Right lobe of liver (tissue), 4 donors: ENCODE results near the gene GPR160.

Experiments used
- POLR2A ChIP-seq: fragments of 450-650 bp; IDR thresholded peaks from one replicate; pipeline ENCODE4 v1.6.1; 2017; ENCODE audit warnings: antibody characterized with exemption, mild to moderate bottlenecking
- TF ChIP-seq, protein P1 (sequence below), 4 donors: fragments of 200-600 bp in 3 of 4; fragments of 450-650 bp in 1 of 4; IDR thresholded peaks; one replicate each; pipeline versions ENCODE4 v1.5.1 to v1.8.0; 2016 to 2022; ENCODE audit warnings: antibody characterized with exemption in 4 of 4, mild to moderate bottlenecking in 2 of 4
- donor health status: DM: no; HTN: no; CAD: no.
- donor health status: DM: no; HTN: no; CAD: no.
- donor health status: DM: no; HTN: yes; CAD: no.

DNA sequence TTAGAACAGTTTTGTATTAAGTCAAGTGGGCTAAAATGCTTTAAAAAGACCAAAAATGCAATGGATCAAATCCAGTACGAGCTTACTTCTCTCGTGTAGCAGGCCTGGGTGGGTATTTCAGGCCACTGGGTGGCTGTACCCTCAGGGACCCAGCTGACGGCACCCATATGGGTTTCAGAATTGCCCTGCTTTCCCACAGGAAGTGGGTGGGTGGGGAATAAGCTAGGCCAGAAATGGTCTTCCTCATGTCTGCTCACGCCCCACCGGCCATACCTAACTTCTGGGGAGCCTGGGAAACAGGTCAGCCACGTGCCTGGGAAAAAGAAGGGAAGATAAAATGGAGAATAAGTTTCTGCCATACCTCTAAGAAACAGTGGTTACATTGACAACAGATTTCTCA, 20.3 kb downstream of the GPR160 start:
- TF ChIP-seq, protein P1, sequence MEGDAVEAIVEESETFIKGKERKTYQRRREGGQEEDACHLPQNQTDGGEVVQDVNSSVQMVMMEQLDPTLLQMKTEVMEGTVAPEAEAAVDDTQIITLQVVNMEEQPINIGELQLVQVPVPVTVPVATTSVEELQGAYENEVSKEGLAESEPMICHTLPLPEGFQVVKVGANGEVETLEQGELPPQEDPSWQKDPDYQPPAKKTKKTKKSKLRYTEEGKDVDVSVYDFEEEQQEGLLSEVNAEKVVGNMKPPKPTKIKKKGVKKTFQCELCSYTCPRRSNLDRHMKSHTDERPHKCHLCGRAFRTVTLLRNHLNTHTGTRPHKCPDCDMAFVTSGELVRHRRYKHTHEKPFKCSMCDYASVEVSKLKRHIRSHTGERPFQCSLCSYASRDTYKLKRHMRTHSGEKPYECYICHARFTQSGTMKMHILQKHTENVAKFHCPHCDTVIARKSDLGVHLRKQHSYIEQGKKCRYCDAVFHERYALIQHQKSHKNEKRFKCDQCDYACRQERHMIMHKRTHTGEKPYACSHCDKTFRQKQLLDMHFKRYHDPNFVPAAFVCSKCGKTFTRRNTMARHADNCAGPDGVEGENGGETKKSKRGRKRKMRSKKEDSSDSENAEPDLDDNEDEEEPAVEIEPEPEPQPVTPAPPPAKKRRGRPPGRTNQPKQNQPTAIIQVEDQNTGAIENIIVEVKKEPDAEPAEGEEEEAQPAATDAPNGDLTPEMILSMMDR (IDR thresholded peaks at IDR 0.05), result no peak
- no peak for TF ChIP-seq POLR2A
